Activated CD4-positive, alpha-beta T cell treated with anti-CD3 and anti-CD28 coated beads for 4 hours (primary cell): ENCODE measurements around the gene CSHL1.

Experiments
- DNase-seq, 2 donors: peaks; one replicate each; pipeline ENCODE4 v3.0.0-alpha.2; 2020

CSHL1 gene

GRCh38 chr17:63911041-63911635, at the start of gene CSHL1:
Gene CSHL1 (minus strand): TSS chr17:63911258. CDS start chr17:63911196, 62 bp downstream.
- no peak for DNase-seq

DNA sequence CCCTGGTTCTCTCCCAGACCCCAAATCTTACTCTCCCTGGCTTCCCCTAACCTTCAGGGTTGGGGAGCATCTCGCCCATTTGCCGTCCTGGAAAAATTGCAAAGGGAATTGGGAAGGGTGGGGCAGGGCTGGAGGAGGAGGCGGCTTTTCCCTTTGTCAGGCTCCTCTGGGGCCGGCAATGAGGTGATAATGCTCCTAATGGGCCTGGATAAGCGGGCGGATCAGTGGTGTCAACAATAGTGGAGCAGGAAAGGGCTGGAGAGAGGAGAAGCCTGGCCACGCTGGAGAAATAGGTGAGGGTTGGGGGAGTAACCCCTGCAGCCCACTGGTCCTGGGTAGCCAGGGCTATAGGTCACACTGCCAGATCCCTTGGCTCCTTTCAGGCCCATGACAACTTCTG, 49.4 kb upstream of the CSHL1 start:
- no peak for DNase-seq

DNA sequence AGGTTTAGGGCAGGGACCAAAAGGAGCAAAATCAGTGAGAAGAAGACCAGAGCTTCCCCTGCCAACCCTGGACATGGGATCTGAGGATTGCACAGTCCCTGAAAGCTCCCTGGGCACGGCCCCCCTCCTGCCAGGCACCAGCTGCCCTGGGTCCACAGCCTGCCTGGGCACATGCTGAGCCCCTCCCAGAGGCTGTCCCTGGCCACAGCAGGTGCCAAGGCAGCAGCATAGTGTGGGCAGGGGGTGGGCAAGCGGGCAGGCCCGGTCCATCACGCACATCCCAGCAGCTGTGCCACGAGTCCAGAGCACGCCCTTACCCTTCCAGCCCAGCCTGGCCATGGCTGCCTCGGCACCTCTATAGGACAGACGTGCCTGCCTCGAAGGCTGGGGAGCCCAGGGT, 48.9 kb upstream of the CSHL1 start:
- DNase-seq, result no peak

- no peak for DNase-seq
These were observed 45.4 kb upstream of the CSHL1 start for GRCh38 chr17:63956296-63956920.

DNA sequence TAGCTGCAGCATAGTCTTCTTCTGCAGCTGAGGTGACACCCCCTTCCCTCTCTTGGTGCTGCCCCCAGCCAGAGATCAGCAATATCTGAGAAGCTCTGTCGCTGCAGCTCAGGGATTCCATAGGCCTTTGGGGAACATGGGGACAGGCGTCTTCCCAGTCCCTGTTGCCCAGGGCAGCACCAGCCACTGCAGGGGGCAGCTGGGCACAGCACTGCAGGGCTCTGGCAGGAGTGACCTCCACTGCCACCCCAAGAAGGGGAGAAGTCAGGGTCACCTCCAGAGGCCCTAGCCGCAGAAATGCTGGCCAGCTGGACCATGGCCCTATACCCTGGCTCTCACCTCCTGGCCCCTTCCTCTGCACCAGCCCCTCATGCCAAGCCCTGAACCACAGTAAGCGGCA, 44.7 kb upstream of the CSHL1 start:
- DNase-seq, result no peak

DNA sequence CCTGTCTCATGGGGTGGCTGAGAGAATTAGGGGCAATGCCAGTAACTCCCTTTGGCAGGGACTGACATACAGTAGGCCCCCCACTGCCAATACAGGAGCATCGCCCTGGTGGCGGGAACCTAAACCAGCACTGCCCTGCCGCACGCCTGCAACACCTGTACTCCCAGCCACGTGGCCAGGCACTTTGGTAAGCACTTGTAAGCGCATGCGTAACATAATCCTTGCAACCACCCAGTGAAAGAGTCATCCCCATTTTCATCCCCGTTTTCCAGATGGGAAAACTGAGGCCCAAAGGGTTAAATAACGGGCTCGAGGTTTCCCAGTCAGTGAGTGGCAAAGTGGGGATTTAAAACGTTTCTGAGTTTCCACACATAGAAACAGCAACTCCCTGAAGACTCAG, 44.2 kb upstream of the CSHL1 start:
- no peak for DNase-seq

DNA sequence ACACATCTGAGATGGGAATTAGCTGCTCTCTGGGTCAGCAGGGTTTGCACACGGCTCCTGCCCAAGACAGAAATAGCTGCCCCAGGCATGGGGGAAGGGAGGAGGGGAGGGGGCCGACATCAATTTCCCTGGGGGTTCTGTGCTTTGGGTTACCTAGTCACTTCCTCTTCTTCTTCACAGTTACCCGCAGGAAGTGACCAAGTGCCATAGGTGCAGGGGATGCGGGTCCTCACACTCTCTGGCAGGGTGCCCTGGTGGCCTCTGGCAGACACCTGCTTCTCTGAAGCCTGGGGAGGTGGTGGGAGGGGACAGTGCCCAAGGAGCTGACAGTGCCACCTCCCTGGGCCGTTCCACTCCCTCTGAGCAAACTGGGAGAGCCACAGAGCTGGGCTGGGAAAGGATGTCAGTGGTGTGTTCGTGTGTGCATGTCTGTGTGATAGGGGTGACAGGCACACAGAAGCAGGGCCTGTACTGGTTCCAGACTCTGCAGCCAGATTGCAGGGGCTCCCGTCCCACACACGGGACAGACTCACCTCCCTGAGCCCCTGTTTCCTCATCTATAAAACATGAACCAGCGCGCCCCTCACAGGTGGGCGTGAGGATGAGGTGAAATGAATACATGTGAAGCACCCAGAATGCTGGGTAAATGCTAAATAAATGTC, 43.5 kb upstream of the CSHL1 start:
- DNase-seq, result peak in 1 of 2 donors; percentile 21

- DNase-seq, result peak in 1 of 2 donors; percentile 26
These were observed 40.2 kb upstream of the CSHL1 start for GRCh38 chr17:63950940-63951907.

- no peak for DNase-seq
These were observed 38.7 kb upstream of the CSHL1 start for GRCh38 chr17:63949576-63950250.

GRCh38 chr17:63948521-63948920, 37.5 kb upstream of the CSHL1 start:
- DNase-seq, result no peak

DNA sequence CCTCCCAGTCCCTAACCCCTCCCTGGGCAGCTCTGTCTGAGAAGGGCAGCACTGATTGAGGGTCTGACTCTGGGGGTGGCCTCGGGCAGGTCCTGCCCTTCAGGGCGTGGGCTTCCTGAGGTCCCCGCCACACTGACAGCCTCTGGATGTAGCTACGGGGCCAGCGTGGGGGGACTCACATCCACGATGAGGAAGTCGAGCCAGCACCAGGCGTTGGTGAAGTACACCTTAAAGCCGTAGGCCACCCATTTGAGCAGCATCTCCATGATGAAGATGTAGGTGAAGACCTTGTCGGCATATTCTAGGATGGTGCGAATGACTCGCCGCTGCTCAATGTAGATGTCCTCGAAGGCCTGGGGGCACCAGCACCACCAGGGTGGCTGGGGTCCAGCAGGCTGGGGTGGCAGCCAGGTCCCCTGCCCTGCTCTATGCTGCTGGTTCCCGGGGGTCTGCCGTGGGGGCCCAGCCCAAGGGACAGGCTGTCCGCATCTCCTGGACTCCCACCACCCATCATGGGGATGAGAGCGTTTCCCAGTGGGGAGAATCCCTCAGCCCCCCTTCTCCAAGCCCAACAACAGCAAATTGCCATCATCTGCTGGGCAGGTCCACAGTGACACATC, 36.8 kb upstream of the CSHL1 start:
- no peak for DNase-seq

DNA sequence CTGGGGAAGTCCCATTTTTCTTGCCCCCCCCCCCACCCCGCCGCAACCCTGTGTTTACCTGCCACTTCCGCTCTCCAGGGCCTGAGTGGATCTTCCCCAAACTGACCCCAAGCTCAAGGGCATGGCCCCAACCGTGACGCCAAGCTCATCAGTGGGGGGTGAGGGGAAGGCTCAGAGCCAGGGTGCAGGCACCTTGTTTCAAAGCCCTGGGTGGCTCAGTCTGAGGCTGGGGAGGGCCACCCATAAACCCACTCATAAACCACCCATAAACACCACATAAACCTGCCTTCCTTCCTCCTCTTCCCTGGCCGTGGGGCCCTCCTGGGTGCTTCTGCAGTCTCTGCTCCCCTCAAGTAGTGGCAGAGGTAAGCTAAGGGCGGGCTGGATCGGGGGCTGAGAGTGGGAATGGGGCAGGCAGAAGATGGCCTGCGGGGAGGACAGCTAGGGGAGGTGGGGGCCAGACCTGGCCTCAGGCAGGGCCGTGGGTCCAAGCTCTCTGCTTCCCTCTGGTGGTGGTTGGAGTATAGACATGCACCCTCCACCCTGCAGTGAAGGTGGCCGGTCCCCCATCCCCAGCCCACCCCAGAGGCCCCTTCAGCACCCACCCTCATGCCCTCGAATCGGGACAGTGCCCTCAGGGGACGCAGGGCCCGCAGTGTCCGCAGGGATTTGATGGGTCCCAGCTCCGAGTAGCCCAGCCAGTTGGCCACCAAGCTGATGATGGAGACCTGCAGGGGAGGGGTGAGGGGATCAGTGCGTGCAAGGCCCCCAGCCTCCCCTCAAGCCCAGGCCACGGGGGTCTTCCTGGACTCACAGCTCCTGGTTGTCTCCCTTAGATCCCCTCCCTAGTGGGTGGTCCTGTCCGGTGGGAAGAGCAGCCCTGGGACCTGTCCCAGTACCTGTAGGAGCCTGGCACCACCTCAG, 35.6 kb upstream of the CSHL1 start:
- DNase-seq, result peak; percentile 54 to 63

DNA sequence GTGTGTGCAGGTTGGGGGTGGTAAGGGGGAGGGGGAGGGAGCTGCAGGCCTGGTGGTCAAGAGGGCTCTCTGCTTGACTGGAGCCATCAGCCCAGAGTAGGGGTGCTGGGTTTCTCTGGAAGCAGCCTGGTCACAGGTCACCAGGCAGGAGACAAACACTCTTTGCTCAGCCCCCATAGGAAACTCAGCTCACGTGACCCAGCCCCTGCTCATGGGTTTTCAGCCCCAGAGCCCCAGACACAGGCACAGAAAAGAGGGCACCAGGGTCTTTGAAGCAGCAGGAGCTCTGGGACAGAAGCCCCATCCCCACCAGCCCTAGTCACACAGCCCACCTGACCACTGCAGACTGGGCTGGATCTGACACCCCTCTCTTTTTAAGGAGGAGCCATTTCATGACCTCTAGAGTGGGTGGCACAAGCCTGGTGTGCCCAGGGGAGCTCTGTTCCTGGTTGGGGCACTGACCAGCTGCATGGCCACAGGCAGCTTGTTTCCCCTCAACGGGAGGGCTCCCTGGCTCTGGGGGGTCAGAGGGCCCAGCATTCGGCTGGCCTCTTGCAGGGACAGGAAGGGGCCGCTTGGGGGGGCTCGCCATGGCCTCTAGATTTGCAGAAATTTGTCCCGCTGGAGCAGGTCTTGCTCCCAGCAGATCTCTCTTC, 34.9 kb upstream of the CSHL1 start:
- no peak for DNase-seq

- DNase-seq, result no peak
These were observed 33.9 kb upstream of the CSHL1 start for GRCh38 chr17:63944736-63945499.

GRCh38 chr17:63943745-63944144, 32.7 kb upstream of the CSHL1 start:
- no peak for DNase-seq

DNA sequence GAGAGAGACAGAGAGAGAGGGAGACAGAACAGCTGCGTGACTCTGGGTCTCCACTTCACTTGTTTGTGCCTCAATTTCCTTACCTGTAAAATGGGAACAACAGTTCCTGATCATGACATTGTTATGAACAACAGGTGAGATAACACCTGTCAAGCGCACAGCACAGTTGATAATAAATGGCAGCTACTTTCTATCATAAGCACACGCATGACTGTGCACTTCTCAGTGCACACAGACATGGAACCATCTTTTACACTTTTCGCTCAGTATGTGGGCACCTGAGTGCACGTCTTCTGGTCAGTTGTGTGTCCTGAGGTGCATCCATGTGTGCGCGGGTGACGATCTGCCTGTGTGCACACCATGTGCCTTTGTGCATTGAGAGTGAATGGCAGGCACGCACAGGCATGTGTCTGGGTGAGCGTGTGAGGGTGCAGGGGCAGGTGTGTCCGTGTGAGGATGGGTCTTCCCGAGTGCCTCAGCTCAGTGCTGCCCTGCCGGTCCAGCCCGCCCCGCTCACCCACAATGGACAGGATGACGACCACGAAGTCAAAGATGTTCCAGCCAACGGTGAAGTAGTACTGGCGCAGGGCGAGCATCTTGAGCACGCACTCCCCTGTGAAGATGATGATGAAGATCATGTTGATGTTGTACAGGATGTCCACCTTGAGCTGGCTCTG, 31.4 kb upstream of the CSHL1 start:
- no peak for DNase-seq

DNA sequence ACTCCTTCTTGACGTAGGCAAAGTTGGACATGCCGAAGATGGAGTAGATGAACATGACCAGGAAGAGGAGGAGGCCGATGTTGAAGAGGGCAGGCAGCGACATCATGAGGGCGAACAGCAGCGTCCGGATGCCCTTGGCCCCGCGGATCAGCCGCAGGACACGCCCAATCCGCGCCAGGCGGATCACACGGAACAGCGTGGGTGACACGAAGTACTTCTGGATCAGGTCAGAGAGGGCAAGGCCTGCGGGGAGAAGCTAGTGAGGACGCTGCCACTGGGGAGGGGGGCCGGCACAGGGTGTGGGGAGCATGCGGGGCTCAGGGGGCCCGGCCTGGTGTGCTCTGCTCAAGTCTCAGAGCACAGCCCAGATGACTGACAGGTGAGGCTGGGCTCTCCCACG, 30.7 kb upstream of the CSHL1 start:
- DNase-seq, result no peak

DNA sequence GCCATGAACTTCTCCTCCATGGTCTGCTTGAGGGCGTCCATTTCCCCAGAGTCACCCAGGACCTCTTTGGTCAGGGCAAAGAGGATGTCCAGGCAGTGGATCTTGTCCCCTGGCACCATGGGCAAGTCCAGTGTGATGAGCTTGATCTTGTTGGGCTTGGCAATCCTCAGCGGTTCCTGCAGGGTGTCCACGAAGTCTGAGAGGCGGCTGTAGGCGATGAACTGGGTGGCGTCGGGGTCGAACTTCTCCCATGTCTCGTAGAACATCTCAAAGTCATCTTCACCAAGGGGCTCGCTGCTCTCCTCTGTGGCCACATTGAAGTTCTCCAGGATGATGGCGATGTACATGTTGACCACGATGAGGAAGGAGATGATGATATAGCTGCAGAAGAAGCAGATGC, 30.1 kb upstream of the CSHL1 start:
- no peak for DNase-seq

DNA sequence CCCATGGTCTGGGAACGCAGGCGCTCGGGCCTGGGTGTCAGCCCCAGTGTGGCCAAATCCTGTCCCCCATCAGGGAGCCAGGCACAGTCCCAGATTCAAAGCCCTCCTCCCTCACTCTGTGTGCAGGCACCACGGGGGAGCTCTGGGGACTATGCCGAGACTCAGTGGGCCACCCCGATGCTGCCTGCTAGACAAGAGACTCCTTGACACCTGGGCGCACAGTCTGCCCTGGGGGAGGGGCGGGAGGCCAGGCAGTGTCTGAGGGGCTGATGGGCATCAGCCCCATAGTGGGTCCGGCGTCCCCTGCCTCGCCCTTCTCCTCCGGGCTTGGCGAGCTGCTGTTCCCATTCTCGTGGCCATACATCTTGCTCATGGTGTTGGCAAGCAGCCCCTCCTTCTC, 29.5 kb upstream of the CSHL1 start:
- DNase-seq, result no peak
